Measurements from ENCODE around the gene DDX50. TPM values are rescaled to one million over a fixed set of nuclear protein-coding genes. Genes with fewer than 3 reads are reported as not detected.
A peak's percentile ranks its signal among the peaks of the same experiment; 100 is the strongest.

DDX50 gene
- total RNA-seq, 2 donors from 2014 or later: 22.6 to 24.1 TPM

GRCh38 chr10:68876246-68877138 lies 24.6 kb upstream of the DDX50 start:
- Histone ChIP-seq H3K4me1 (no peaks in the 10 kb centered on the region), H3K4me3 (no peak overlapping the region), H3K9ac (ENCODE audit: low read depth in 2 of 2, low read length in 2 of 2) (no peak overlapping the region), H3K9me3 (no peaks in the 10 kb centered on the region), H3K27ac (peak overlapping the region; percentile 35), H3K27me3 (no peaks in the 10 kb centered on the region), H3K36me3 (no peaks in the 10 kb centered on the region)
- DNase-seq: peak; percentile 67
- intact Hi-C loops (cut with DNase I): no loop called here
- TF ChIP-seq CTCF (IDR thresholded peaks at IDR 0.05): no peak

- H3K36me3 ChIP-seq: no peaks in the 10 kb centered on the region
- TF ChIP-seq CTCF (IDR thresholded peaks at IDR 0.05): no peak
- no peak overlapping the region for H3K9ac ChIP-seq (ENCODE audit: low read depth in 2 of 2, low read length in 2 of 2)
- no peak for DNase-seq
- no peaks in the 10 kb centered on the region for H3K27me3 ChIP-seq
- intact Hi-C loops (cut with DNase I): no loop called here
- H3K9me3 ChIP-seq: no peaks in the 10 kb centered on the region
- no peak overlapping the region for H3K4me3 ChIP-seq
- no peak overlapping the region for H3K27ac ChIP-seq
- no peaks in the 10 kb centered on the region for H3K4me1 ChIP-seq
Observed at GRCh38 chr10:68877482-68878110, 23.5 kb upstream of the DDX50 start.

- intact Hi-C loops (cut with DNase I): no loop called here
- Histone ChIP-seq H3K4me1 (no peaks in the 10 kb centered on the region), H3K9me3 (no peaks in the 10 kb centered on the region), H3K27ac (no peak overlapping the region), H3K9ac (ENCODE audit: low read depth in 2 of 2, low read length in 2 of 2) (peak overlapping the region in 1 of 2 donors; percentile 7), H3K4me3 (no peak overlapping the region), H3K27me3 (no peaks in the 10 kb centered on the region), H3K36me3 (no peaks in the 10 kb centered on the region)
- peak; percentile 29 for DNase-seq
- no peak for TF ChIP-seq CTCF (IDR thresholded peaks at IDR 0.05)
Observed at GRCh38 chr10:68878496-68878895, 22.6 kb upstream of the DDX50 start.

- intact Hi-C loops (cut with DNase I): no loop called here
- no peak overlapping the region for H3K27ac ChIP-seq
- TF ChIP-seq CTCF (IDR thresholded peaks at IDR 0.05): no peak
- H3K9ac ChIP-seq (ENCODE audit: low read depth in 2 of 2, low read length in 2 of 2): no peak overlapping the region
- no peaks in the 10 kb centered on the region for H3K9me3 ChIP-seq
- no peaks in the 10 kb centered on the region for H3K4me1 ChIP-seq
- no peak for DNase-seq
- H3K27me3 ChIP-seq: no peaks in the 10 kb centered on the region
- no peak overlapping the region for H3K4me3 ChIP-seq
- no peaks in the 10 kb centered on the region for H3K36me3 ChIP-seq
Observed at GRCh38 chr10:68879628-68880027, 21.5 kb upstream of the DDX50 start.

- Histone ChIP-seq H3K4me3 (no peak overlapping the region), H3K27me3 (no peaks in the 10 kb centered on the region), H3K9ac (ENCODE audit: low read depth in 2 of 2, low read length in 2 of 2) (no peak overlapping the region), H3K27ac (no peak overlapping the region), H3K4me1 (no peaks in the 10 kb centered on the region), H3K9me3 (no peaks in the 10 kb centered on the region), H3K36me3 (no peaks in the 10 kb centered on the region)
- intact Hi-C loops (cut with DNase I): no loop called here
- TF ChIP-seq CTCF (IDR thresholded peaks at IDR 0.05): no peak
- DNase-seq: no peak
Observed at GRCh38 chr10:68880181-68880580, 20.9 kb upstream of the DDX50 start.

All from colonic mucosa (tissue), 4 donors.